Trophoblast cell (in vitro differentiated cells and primary cell): ENCODE measurements around the gene EAF1.
A peak's percentile ranks its signal among the peaks of the same experiment; 100 is the strongest.
"Not testable (repeated sequence)": the region's sequence is repeated elsewhere in the genome, so short reads cannot be mapped to it uniquely, and the experiment has no call there.

Experiments used
- DNase-seq, 2 donors: peaks; one replicate each; pipeline ENCODE4 v3.0.0-alpha.2; 2016
- H2AFZ ChIP-seq: 2 replicates; pipeline ENCODE4 v1.6.1; 2013; ENCODE audit warnings: low read length, moderate library complexity, mild to moderate bottlenecking; ENCODE audit not compliant: insufficient read depth, poor library complexity
- H2AK5ac ChIP-seq: 2 replicates; pipeline ENCODE4 v1.6.1; 2013; ENCODE audit warnings: mild to moderate bottlenecking, low read length
- H2BK120ac ChIP-seq: 2 replicates; pipeline ENCODE4 v1.6.1; 2013; ENCODE audit warnings: low read length, mild to moderate bottlenecking, moderate library complexity; ENCODE audit not compliant: insufficient read depth, poor library complexity
- H2BK12ac ChIP-seq: 2 replicates; pipeline ENCODE4 v1.6.1; 2013; ENCODE audit warnings: mild to moderate bottlenecking, low read length, moderate library complexity
- H2BK5ac ChIP-seq: 2 replicates; pipeline ENCODE4 v1.6.1; 2013; ENCODE audit warnings: low read length, low read depth, moderate library complexity, mild to moderate bottlenecking; ENCODE audit not compliant: poor library complexity
- H3K14ac ChIP-seq: 2 replicates; pipeline ENCODE4 v1.6.1; 2013; ENCODE audit warnings: mild to moderate bottlenecking, low read length
- H3K18ac ChIP-seq: 2 replicates; pipeline ENCODE4 v1.6.1; 2013; ENCODE audit warnings: mild to moderate bottlenecking, low read length
- H3K23ac ChIP-seq: 2 replicates; pipeline ENCODE4 v1.6.1; 2013; ENCODE audit warnings: low read length
- H3K27ac ChIP-seq: 2 replicates; pipeline ENCODE4 v1.5.1; 2013; ENCODE audit warnings: low read depth, mild to moderate bottlenecking, inconsistent platforms, low read length, moderate library complexity
- H3K27me3 ChIP-seq: 2 replicates; pipeline ENCODE4 v1.6.1; 2013; ENCODE audit warnings: inconsistent platforms, mild to moderate bottlenecking, low read length, moderate library complexity; ENCODE audit not compliant: insufficient read depth
- H3K36me3 ChIP-seq, 2 experiments: 1 replicate in 1 of 2; 2 replicates in 1 of 2; pipeline ENCODE4 v1.6.1; 2013; ENCODE audit warnings: low read length in 2 of 2, mild to moderate bottlenecking in 2 of 2, moderate library complexity in 1 of 2; ENCODE audit not compliant: insufficient read depth in 2 of 2, control insufficient read depth in 1 of 2
- H3K4ac ChIP-seq: 2 replicates; pipeline ENCODE4 v1.6.1; 2013; ENCODE audit warnings: low read depth, mild to moderate bottlenecking, low read length, moderate library complexity
- H3K4me1 ChIP-seq, 2 experiments: 1 replicate in 1 of 2; 2 replicates in 1 of 2; pipeline ENCODE4 v1.6.1; 2013; ENCODE audit warnings: low read length in 2 of 2, mild to moderate bottlenecking in 2 of 2, moderate library complexity in 1 of 2; ENCODE audit not compliant: insufficient read depth in 2 of 2, control insufficient read depth in 1 of 2
- H3K4me2 ChIP-seq: 2 replicates; pipeline ENCODE4 v1.6.1; 2013; ENCODE audit warnings: inconsistent platforms, mild to moderate bottlenecking, low read length, moderate library complexity
- H3K4me3 ChIP-seq: 2 replicates; pipeline ENCODE4 v1.5.1; 2013; ENCODE audit warnings: mild to moderate bottlenecking, low read depth, low read length, inconsistent platforms
- H3K79me1 ChIP-seq: one replicate; pipeline ENCODE4 v1.6.1; 2013; ENCODE audit warnings: low read length
- H3K79me2 ChIP-seq: 2 replicates; pipeline ENCODE4 v1.6.1; 2013; ENCODE audit warnings: low read length, mild to moderate bottlenecking; ENCODE audit not compliant: control insufficient read depth, insufficient read depth, poor library complexity
- H3K9ac ChIP-seq: 2 replicates; pipeline ENCODE4 v1.6.1; 2013; ENCODE audit warnings: mild to moderate bottlenecking, low read length
- H3K9me3 ChIP-seq: 2 replicates; pipeline ENCODE4 v1.6.1; 2013; ENCODE audit warnings: low read depth, mild to moderate bottlenecking, control low read depth, inconsistent platforms, low read length; ENCODE audit not compliant: insufficient read depth
- H4K12ac ChIP-seq: 2 replicates; pipeline ENCODE4 v1.6.1; 2013; ENCODE audit warnings: low read depth, mild to moderate bottlenecking, low read length, moderate library complexity
- H4K8ac ChIP-seq: 2 replicates; pipeline ENCODE4 v1.6.1; 2013; ENCODE audit warnings: low read depth, mild to moderate bottlenecking, low read length, moderate library complexity
- H4K91ac ChIP-seq: one replicate; pipeline ENCODE4 v1.6.1; 2013; ENCODE audit warnings: low read depth, mild to moderate bottlenecking, low read length, moderate library complexity
- WGBS: extraction: QIAGEN DNeasy Blood & Tissue Kit; methylation state at CpG from one replicate; pipeline ENCODE4 v1.1.7; 2013; ENCODE audit warnings: missing lambda C conversion rate; ENCODE audit not compliant: insufficient read length, insufficient coverage; ENCODE audit errors: extremely low coverage; 5-methylcytosine and 5-hydroxymethylcytosine counted together

EAF1 gene

GRCh38 chr3:15390460-15390859 lies 36.9 kb upstream of the EAF1 start:
- Histone ChIP-seq H3K9ac (no peak overlapping the region), H3K9me3 (peaks cover 2% of the 10 kb centered on the region), H3K36me3 (no peaks in the 10 kb centered on the region), H3K27ac (no peak overlapping the region), H3K4me3 (no peak overlapping the region), H4K12ac (no peak overlapping the region), H3K4ac (no peak overlapping the region), H4K91ac (no peak overlapping the region), H2BK5ac (no peak overlapping the region), H2BK12ac (no peak overlapping the region), H2AK5ac (no peak overlapping the region), H3K4me1 (peaks cover 0 to 2% of the 10 kb centered on the region in 2 experiments), H2BK120ac (no peak overlapping the region), H3K14ac (no peak overlapping the region), H3K79me2 (no peaks in the 10 kb centered on the region), H3K4me2 (no peak overlapping the region), H3K27me3 (no peaks in the 10 kb centered on the region), H3K79me1 (no peaks in the 10 kb centered on the region), H4K8ac (no peak overlapping the region), H2AFZ (no peak overlapping the region), H3K18ac (no peak overlapping the region), H3K23ac (no peak overlapping the region)
- DNase-seq = no peak
- WGBS = no CpG with 5 or more reads among the region's 6 CpGs

- no peak overlapping the region for H4K12ac ChIP-seq
- no peak overlapping the region for H2BK120ac ChIP-seq
- no peak for DNase-seq
- no peak overlapping the region for H2BK5ac ChIP-seq
- no peak overlapping the region for H3K23ac ChIP-seq
- no peak overlapping the region for H2BK12ac ChIP-seq
- no peak overlapping the region for H3K14ac ChIP-seq
- no peak overlapping the region for H3K9ac ChIP-seq
- no peaks in the 10 kb centered on the region for H3K79me1 ChIP-seq
- H3K4me2 ChIP-seq = no peak overlapping the region
- H3K4me1 ChIP-seq = peaks cover 0 to 2% of the 10 kb centered on the region in 2 experiments
- no peak overlapping the region for H4K91ac ChIP-seq
- H3K9me3 ChIP-seq = peaks cover 2% of the 10 kb centered on the region
- no peak overlapping the region for H3K4ac ChIP-seq
- H3K18ac ChIP-seq = no peak overlapping the region
- H2AK5ac ChIP-seq = no peak overlapping the region
- no peaks in the 10 kb centered on the region for H3K79me2 ChIP-seq
- no peak overlapping the region for H3K4me3 ChIP-seq
- no peak overlapping the region for H3K27ac ChIP-seq
- H2AFZ ChIP-seq = no peak overlapping the region
- no peak overlapping the region for H4K8ac ChIP-seq
- H3K27me3 ChIP-seq = no peaks in the 10 kb centered on the region
- H3K36me3 ChIP-seq = no peaks in the 10 kb centered on the region
- no CpG with 5 or more reads among the region's 5 CpGs for WGBS
Measured at GRCh38 chr3:15391007-15391406, 36.4 kb upstream of the EAF1 start.

GRCh38 chr3:15393252-15393651 lies 34.1 kb upstream of the EAF1 start:
- H4K91ac ChIP-seq, H3K27ac ChIP-seq, H3K4me1 ChIP-seq, H3K9ac ChIP-seq, H3K18ac ChIP-seq, H3K4ac ChIP-seq, H3K36me3 ChIP-seq, H2AK5ac ChIP-seq, H2AFZ ChIP-seq, H2BK120ac ChIP-seq, DNase-seq, H3K23ac ChIP-seq, H4K12ac ChIP-seq, H3K79me1 ChIP-seq, H3K79me2 ChIP-seq, H4K8ac ChIP-seq, H3K4me3 ChIP-seq, H2BK12ac ChIP-seq, H3K4me2 ChIP-seq, H3K9me3 ChIP-seq, H3K14ac ChIP-seq, H3K27me3 ChIP-seq, H2BK5ac ChIP-seq: not testable (repeated sequence)
- no CpG with 5 or more reads among the region's 2 CpGs for WGBS

- not testable (repeated sequence) for H3K79me1 ChIP-seq, H3K36me3 ChIP-seq, H3K18ac ChIP-seq, H3K14ac ChIP-seq, H2AK5ac ChIP-seq, H4K91ac ChIP-seq, H2BK12ac ChIP-seq, H3K27ac ChIP-seq, H3K9me3 ChIP-seq, H3K4me1 ChIP-seq, H3K4ac ChIP-seq, H3K4me3 ChIP-seq, H2AFZ ChIP-seq, H2BK5ac ChIP-seq, H3K23ac ChIP-seq, H3K9ac ChIP-seq, H3K4me2 ChIP-seq, H4K12ac ChIP-seq, H3K27me3 ChIP-seq, H4K8ac ChIP-seq, H2BK120ac ChIP-seq, H3K79me2 ChIP-seq
- WGBS = no CpG with 5 or more reads among the region's 3 CpGs
- peak in 1 of 2 donors; percentile 64 for DNase-seq
Measured at GRCh38 chr3:15398731-15399133, 28.7 kb upstream of the EAF1 start.
